HG03045 (cell line): Measurements from ENCODE around the gene AP1S1.

Source experiments
- ATAC-seq: cut with Tn5 transposase; IDR thresholded peaks from one replicate; pipeline ENCODE4 v1.9.1; 2021; ENCODE audit warnings: mild to moderate bottlenecking, moderate library complexity; ENCODE audit not compliant: unreplicated experiment

Gene AP1S1

DNA sequence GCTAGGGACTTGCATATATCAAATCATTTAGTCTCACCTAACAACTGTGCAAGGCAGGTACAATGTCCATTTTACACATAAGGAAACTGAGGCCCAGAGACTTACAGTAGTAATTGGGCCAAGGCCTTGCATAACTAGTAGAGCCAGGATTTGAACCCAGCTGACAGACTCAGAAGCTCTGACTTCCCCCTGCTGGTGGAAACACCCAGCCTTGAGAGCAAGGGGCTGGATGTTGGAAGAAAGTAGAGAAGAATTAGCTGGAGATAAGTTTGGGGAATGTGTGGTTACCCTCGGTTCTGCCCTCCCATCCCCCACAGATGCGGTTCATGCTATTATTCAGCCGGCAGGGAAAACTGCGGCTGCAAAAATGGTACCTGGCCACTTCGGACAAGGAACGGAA, 2.0 kb downstream of the AP1S1 start:
- no peak for ATAC-seq

DNA sequence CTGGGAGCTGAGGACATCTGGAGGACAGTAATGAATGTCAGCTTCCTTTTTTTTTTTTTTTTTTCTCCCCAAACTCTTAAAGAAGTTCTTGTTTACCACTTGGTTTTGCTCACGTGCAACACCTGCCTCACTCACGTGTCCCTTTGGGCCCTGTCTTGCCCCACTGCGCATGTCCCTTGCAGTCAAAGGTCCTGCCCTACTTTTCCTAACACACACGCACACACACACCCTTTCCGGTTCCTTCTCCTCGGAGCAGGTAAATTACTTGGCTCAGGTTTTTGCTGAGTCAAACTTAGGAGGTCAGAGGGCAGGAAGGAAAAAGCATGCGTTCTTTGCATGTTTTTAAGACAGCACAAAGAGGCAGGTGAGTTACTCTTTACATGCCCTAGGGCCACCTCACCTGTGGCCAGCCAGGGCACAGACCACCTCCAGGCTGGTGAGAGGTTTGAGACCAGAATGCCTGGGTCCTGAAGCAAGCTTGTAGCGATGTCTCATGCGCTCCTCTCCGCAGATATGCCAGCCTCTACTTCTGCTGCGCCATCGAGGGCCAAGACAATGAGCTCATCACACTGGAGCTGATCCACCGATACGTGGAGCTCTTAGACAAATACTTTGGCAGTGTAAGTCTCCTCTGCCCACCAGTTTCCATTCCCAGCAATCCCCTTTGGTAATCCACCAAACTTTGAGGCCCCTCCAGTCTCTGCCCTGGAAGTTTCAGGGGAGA, 2.8 kb downstream of the AP1S1 start:
- ATAC-seq = no peak

DNA sequence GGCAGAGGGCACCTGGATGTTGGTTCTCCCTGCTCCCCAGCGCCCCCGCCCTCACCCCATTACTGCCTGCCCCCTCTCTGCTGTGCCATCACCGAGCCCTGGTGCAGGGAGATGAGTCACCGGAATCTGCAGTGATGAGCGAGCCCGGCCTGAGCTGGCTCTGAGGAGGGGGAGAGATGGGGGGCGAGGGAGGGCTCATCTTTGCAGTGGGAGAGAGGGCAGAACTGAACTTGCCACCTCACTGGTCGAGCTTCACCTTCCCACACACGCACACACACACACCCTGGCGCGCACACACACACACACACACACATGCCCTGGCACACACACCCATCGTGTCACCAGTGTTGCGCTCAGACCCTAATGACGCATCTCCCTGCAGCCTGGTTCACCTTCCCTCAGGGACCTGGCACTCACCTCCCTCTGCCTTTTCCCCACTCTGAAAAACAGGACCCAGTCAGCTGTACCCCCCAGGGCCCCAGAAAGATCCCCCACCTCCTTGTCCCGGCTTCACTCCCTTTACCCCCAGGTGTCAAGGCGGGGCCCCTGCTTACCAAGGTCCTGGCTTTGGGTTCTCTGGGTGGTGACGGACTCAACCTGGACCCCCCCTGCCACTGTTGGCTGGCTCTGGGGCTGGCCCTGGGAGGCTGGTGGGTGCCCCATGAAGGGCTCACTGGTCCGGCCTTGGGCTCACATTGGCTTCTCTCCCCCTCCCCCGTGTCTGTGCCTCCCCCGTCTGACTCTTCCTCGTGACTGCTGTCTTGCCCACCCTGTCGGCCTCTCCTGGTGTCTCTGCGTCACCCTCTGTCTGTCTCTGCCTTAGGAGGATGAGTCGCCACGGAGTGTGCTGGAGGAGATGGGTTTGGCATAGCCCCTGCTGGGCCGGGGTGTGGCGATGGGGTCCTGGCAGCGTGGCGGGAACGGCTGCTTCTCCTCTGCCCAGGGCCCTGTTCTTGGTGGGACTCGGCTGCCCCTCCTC, 5.7 kb downstream of the AP1S1 start:
- ATAC-seq = no peak

DNA sequence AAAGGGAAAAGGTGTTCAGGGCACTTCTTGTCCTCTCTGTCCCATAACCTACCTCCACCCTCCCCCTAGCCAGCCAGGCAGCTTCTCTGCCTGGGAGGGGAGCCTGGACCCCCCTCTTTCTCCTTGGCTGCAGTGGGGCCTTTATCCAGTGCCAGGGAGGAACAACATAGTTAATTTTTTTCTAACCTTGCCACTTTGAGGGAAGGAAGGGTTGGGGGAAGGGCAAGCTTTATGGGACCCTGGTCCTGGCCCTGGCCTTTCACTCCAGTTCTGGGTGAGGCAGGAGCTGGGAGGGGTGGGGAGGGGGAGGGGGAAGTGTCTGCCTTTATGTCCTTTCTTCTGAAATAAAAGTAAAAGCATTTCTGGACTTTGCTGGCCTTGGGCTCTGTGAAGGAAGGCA, 6.6 kb downstream of the AP1S1 start:
- no peak for ATAC-seq

DNA sequence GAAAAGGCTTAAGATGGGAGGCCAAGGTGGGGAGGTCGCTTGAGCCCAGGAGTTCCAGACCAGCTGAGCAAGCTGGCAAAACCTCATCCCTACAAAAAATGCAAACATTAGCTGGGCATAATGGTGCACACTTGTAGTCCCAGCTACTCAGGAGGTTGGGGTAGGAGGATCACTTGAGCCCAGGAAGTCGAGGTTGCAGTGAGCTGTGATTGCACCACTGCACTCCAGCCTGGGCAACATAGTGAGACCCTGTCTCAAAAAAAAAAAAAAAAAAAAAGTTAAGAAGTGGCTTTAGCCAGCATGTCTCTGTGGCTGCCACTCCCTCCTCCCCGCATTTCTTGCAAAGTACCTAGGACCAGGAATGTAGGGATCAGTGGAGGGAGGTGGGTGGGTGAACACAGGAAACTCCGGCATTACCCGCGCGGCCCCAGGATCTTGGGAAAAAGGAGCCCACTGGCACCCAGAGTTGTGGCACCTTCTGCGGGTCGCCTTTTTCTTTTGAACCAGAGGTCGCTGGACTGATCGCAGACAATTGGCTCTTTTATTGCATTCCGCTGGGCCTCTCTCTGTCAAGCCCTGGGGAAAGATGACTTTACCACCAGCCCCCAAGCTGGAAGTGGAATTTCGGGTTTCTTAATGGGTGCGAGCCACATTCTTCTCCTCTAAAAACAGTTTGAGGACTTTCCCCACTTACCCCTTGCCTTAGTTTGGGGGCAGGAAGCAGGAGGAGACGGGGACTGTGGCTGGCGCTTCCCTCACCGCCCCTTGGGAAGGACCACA, 7.6 kb downstream of the AP1S1 start:
- no peak for ATAC-seq

DNA sequence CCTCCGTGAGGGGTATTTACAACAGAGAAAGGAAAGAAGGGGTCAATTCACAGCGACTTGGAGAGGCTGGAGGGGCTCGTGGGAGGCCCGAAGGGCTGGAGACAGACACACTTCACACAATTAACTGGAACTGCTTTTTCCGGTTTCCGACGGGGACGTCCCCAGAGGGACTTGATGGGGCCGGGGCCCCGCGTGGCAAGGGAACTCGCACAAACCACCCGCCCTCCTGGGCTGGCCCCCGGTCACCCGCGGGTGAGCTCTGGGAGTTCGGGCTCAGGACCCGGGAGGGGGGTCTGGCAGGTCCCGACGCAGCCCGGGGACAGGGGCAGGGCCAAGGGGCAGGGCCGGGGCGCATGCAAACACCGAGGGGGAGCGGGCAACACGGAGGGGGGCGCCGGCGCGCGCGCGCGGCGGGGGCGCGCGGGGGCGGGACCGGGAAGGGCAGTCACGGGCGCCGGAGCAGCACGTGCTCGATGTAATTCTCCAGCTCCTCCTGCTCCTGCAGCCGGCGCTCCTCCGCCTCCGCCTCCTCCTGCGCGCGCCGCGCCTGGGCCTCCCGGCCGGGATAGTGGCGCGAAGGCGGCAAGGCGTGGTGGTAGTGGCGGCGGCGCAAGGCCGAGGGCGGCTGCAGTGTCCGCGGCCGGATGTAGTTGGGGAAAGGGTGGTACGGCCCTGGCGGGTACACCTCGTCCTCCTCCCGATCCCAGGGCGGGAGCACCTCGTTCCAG, 8.4 kb downstream of the AP1S1 start:
- ATAC-seq = no peak

DNA sequence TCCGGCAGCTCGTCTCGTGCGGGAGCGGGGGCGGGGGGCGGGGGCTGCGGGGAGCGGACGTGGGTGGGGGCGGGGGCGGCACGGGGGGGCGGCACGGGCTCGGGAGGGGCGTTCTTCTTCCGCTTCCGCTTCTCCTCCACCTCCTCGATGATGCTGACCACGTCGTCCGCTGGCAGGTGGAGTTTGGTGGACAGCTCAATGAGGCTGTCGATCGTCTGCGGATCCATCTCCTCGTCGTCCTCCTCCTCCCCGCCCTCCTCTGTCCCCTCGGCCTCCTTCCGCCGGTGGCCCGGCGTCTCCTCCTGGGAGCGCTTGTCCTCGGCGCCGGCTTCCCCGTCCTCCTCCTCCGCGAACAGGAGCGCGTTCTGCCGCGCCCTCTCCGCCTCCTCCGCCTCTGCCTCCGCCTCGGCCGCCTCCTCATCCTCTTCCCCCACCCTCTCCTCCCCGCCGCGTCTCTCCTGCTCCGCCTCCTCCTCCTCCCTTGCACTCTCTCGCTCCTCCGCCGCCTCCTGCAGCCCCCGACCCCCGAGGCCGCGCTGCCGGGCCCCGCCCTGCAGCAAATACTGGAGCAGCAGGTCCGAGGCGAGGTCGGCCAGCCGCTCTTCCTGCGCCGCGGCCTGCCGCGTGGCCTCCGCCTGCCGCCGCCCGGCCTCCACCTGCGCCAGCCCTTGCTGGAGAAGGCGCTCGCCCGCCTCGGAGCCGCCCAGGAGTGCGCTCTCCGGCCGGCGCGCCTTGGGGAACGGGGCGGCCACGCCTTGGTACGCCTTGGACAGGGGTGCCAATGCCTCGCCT, 9.2 kb downstream of the AP1S1 start:
- no peak for ATAC-seq

DNA sequence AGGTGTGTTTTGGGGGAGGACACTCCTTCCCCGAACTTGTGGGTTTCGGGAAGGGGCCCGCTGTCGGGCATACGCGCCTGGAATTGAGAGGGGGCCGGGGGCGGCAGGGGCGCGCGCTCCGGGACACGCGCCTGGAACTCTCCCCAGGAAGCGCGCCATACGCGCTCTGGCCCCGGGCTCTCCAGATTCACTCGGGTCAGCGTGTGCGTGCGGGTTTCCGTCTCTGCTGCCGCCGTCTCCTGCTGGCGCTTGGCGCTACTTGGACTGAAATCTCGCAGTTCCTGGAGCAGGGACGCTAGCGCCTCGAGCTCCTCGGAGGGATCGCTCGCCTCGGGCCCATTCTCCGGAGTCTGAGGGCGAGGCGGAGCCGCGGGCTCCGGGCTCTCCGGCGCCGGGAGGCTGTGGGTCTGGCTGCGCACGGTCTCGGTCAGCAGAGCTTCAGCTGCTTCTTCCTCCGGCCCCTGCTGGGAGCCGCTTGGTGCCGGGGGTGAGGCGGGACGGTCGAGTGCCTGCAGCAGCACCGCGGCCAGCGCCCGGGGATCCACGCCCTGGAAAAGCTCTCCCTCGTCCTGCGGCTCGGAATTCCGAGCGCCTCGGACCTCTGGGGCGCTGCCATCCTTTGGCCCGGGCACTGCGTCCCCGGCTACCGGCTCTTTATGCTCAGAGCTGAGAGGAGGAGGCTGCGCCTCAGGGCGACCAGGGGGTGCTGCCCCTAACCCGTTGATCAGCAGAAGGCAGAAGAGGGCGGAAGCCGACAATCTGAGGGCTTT, 10.0 kb downstream of the AP1S1 start:
- no peak for ATAC-seq

DNA sequence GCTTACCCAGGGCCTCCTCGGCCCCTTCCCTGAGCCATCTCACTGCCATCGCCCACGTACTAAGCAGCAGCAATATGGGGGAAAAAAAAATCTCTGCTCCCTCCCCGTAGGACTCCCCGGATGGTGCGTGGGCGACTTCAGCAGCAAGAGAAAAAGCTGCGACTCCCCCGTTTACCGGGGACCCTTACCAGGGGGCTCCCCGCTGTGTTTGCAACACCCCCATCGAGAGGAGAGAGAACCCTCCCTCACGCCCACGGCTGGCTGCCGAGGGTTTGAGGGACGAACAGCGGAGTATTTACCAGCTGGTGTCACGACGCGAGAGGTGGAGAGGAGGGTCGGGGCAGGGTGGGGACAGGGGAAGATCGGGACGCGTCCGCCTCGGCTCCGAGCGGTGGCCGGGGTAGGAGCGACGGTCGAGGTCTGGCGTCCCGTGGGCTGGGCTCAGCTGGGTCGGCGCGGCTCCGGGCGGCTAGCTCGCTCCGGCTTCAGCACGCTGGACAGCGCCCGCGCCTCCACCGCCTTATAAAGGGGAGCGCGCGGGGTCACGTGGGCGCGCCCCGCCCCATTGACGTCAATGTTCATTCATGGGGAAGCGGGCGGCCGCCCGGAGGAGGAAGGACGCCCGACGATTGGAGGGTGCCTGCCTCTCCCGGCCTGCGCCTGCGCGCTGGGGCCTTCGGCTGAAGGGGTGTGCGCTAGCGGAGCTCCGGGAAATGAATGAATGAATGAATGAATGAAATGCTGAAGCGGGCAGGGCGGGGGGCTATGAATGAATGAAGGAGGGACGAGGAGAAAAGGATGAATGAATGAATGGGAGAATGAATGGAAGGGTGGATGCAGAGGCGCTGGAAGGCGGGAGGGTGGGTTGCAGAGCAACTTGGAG, 11.0 kb downstream of the AP1S1 start, which contains the start of gene VGF:
VGF (minus strand) TSS at position 495 of the 883 bp plus-strand sequence. CDS start 726 bp downstream, outside the sequence.
- peak; percentile 78 for ATAC-seq

DNA sequence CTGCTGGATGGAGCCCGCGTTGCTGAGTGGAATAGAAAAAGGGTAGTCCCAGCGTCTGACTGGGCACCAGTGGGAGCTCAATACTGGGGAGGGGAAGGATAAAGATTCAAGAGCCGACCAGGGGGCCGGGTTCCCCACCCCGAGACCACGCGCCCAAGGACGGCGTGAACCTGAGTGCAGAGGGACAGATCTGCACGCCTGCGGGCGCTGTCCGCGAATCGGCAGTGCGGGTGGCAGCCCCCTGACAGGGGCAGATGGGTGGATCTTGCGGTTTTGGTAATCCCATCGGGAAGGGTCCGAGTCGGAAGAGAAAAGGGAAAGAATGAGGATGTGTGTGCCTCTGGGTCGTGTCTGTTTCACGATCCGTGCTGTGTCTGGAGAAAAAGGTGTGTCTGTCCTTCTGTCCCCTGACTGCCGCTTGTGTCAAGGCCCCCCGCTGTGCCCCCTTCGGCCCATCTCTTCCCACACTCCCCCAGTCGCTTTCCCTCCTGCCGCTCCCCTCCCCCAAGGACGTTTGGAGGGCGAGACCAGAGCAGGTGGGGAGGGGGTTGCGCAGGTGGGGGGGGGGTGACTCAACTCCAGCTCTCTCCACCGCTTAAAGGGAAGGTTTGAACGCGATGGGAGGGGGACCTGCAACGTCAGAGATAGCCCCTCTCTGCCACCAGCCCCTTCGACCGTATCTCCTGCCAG, 11.8 kb downstream of the AP1S1 start:
- no peak for ATAC-seq

DNA sequence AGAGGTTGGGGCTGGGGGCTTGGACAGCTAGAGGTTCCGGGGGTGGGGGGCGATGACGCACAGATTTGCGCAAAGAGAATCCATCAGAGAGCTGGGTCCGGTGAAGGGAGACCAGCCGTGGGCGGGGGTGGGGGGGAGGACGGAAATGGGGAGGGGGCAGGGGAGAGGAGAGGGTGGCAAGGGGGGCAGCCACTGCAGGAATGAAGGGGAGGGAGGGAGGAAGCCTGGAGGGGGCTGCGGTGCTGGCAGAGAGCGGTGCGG, 12.3 kb downstream of the AP1S1 start:
- no peak for ATAC-seq

DNA sequence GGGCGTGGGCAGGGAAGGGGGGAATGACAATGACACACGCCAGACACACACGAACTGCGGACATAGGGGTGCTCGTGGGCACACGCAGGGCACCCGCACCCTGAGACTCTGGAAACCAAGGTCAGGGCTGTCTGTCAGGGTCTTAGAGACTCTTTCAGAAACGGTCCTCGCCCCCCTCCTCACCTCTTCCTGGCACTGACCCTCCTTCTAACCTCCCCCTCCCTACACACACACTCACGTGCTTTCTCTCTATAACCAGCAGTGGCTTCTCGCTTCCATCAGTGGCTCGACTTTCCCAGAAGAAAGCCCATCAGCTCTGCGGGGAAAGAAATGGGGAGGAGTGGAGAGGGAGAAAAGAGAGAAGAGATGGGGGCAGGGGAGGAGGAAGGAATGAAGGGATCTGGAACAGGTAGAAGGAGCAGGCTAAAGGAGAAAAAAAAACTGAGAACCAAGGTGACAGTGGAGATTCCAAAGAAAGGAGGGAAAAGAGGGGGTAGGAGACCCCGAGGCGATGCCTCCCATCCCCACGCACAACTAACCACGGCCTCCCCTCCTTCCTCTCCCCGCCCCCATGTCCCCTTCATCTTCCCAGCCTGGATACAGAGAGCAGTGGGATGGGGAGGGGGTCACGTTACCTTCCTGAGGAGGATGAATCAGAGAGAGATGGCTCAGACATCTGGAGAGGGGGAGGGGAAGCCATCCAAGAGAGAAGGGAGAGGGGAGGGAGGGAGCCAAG, 12.8 kb downstream of the AP1S1 start:
- no peak for ATAC-seq

DNA sequence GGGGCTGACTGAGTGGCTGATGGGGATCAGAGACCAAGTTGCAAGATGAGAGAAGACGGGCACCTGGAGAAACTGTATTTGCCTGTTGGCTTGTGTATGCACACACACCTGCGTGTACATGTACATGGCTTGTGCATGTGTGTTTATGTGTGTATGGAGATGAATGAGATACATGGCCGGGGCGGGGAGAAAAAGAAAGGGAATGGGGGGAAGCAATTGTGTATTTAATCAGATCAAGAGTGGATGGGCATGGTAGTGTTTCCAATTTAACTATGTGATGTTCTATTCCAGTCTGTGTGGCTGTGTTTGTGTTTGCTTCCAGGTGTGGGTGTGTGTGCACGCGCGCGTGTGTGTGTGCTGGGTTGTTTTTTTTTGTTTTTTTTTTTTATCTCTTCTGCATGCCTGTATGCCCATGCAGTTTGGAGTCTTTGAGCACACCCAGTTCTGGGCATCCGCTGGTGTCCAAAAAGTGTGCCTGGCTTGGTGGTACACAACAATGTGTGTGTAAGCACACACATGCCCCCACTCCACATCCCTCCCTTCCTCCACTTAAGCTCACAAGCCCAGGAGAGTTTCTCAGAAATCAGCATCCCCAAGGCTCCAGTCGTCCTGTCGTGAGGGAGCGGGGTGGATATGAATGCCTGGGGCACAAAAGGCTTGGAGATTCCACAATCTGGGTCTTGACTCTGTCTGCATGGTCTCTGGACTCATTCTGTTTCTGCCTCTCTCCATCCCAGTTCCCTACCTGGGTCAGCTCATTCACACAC, 13.6 kb downstream of the AP1S1 start:
- ATAC-seq = no peak

DNA sequence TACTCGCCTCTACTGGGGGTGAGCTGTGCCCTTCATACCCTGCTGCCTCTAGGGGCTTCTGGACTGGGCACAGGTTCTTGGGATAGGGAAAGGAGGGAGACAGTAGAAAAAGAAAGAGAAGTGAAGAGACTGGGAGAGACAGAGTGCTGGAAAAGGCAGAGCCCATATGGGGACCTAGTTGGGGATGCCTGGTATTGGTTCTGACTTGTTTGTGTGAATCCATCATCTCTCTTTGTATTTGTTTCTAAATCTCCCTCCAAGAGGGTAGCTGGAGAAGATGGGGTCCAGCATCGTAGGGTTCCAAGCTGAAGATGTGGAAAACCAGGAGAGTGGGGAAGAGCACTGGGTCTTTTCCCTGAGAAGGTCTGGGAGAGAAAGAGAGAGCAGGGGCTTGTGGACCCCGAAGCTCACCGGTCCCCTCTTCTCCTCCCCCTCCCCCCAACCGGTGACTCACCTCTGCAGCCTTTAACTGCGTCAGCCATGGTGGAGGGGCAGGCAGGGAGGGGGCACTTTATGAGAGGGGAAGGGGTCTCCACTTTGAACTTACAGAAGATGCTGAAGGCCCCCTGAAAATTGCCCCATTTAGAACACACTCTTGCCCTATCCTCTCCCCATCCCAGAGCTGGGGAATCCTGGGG, 14.3 kb downstream of the AP1S1 start:
- ATAC-seq = no peak

DNA sequence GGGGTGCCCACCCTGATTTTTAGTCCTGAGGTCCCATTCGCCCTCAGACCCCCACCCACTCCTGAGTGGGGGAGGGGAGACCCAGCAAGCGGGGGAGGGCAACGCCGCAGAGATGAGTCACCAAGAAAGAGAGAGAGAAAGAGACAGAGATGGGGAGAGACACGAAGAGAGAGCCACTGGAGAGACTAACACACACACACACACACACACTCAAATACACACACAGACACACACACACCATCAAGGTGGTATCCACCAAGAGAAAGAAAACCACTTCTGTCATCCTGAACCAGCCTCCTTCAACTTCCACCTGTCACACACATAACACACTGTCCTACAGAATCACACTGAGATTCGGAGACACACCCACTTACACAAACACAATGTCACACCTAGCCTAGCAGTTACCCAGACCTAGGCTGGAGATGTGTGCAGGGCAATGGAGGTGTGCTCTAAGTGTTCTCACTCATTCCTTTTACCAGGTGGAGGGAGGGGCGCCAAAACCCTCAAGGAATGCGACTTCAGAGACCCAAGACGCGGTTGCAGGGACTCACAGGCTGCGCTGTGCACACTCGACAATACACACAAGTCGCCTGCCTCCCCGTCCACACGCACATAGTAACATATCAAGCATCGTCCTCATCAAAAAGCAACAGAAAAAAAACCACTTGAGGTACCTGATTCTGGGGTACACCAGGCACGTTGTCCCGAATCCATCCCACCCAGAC, 15.0 kb downstream of the AP1S1 start:
- ATAC-seq = no peak
